Activated naive CD4-positive, alpha-beta T cell treated with anti-CD3 and anti-CD28 coated beads, Interleukin-2, amount 50 U/mL, for 16 hours (primary cell): ENCODE measurements around the gene SPPL3.
"Not testable (repeated sequence)": the region's sequence is repeated elsewhere in the genome, so short reads cannot be mapped to it uniquely, and the experiment has no call there.

Source experiments
- DNase-seq: peaks from one replicate; pipeline ENCODE4 v3.0.0-alpha.2; 2020

SPPL3 gene

DNA sequence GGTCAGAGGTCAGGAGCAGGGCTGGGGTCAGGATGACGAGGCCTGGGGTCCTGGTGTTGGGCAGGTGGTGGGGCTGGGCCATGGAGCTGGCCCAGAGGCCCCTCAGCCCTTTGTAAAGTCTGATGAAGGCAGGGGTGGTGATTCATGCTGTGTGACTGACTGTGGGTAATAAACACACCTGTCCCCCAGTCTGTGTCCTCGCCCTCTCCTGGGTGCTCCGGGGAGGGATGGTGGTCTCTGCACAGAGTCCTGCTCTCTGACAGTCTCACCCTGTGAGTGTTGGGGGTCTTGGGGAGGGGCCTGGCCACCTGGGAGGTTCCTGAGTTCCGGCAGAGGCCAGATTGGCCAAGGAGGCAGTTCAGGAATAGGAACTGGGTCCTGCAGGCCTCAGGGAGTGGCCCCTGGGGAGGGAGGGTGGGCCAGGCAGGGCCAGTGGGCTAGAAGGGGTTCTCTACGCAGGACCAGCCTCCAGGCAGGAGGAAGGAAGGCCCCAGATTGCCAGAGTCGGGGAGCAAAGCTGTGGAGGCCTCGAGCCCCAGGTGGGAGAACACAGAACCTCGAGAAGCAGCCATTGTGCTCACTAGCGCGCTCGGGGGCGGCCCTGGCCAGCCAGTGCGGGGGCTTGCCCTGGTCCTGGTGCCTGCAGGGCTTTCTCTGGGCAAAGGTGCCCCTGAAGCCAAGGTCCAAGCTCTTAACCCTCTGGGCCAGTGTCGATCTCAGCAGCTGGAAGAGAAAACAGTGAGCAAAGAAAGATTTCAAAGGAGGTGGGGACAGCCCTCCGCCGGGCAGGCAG, 164.1 kb downstream of the SPPL3 start:
- DNase-seq = no peak

- no peak for DNase-seq
Observed at GRCh38 chr12:120739031-120739762, 165.0 kb downstream of the SPPL3 start.

DNA sequence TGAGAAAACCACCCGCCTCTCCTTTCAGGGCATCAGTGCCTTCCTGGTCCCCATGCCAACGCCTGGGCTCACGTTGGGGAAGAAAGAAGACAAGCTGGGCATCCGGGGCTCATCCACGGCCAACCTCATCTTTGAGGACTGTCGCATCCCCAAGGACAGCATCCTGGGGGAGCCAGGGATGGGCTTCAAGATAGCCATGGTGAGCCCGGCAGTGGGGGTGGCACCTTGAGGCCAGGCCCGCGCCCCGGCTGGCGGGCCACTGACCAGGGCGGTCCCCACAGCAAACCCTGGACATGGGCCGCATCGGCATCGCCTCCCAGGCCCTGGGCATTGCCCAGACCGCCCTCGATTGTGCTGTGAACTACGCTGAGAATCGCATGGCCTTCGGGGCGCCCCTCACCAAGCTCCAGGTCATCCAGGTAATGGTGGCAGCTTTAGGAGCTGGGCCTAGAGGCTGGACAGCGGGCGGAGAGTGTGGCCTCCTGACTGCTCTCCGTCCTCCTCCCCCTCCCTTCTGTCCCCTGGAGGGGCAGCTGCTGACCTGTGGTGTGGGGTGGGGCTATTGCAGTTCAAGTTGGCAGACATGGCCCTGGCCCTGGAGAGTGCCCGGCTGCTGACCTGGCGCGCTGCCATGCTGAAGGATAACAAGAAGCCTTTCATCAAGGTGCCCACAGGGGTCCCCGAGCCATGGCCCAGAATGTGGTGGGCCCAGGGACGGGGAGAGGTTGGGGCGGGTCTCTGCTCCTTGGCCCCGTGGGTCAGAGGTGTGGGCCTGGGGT, 165.7 kb downstream of the SPPL3 start:
- DNase-seq = no peak

- DNase-seq = no peak
Observed at GRCh38 chr12:120737557-120738251, 166.5 kb downstream of the SPPL3 start.

GRCh38 chr12:120736404-120737331, 167.5 kb downstream of the SPPL3 start:
- DNase-seq = no peak

DNA sequence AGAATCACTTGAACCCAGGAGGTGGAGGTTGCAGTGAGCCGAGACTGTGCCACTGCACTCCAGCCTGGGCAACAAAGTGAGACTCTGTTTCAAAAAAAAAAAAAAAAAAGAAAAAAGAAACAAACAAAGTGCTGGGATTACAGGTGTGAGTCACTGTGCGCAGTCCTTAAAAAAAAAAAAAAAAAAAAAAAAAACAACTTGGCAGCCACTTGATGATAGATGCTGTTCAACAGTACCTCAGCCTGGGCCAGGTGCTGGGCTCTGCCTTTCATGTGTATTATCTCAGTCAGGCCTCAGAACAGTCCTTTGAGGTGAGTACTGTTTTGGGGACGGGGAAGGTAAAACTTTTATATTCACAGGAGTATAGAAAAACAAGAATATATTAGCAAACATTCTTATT, 169.0 kb downstream of the SPPL3 start:
- no peak for DNase-seq

DNA sequence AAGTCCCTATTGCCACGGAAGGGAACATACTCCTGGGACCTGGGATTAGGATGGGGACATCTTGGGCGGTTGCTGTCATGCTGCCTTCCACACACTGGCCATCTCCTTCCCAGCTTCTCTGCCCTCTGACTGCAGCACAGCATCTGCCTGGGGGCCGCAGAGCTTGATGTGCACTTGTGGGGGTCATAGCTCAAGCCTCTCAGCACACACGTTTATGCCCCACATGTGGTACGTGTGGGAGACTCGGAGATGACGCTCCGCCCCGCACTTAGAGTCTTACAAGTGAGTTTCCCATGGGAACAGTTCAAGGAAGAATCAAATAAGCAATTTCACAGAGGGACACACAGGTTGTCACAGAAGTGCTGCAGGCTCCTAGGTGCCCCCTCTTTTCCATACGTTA, 169.9 kb downstream of the SPPL3 start:
- DNase-seq = no peak

DNA sequence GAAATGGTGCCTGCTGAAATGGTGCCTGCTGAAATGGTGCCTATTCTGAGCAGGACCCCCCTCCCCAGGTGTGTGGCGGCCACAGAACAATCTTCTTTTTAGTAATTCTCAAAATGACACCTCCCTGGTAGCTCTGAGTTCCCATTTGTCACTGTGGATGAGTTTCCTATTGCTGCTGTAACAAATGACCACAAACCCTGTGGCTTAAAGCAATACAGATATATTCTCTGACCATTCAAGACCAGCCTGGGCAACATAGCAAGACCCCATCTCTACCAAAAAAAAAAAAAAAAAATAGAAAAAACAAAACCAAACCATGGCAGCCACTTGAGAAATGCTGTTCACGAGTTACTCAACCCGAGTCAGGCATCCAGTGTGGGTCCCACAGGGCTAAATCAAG, 170.6 kb downstream of the SPPL3 start:
- DNase-seq = no peak

DNA sequence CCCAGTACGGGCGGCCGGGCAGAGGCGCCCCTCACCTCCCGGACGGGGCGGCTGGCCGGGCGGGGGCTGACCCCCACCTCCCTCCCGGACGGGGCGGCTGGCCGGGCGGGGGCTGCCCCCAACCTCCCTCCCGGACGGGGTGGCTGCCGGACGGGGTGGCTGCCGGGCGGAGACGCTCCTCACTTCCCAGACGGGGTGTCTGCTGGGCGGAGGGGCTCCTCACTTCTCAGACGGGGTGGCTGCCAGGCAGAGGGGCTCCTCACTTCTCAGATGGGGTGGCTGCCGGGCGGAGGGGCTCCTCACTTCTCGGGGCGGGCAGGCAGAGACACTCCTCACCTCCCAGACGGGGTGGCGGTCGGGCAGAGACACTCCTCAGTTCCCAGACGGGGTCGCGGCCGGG, 172.0 kb downstream of the SPPL3 start:
- DNase-seq = not testable (repeated sequence)

GRCh38 chr12:120726961-120727360, 177.2 kb downstream of the SPPL3 start:
- DNase-seq = no peak

DNA sequence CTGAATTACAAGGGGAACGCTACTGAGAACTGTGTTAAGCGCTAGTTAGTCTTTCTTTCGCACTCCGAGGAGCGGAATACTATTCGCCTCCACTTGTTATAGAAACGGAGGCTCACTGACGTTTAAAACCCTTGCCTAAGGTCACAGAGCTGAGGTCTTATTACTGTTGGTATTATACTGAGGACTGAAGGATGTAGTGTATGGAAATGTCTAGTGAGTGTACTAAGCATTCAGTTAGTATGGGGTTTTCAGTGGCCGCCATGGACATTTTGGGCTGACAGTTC, 177.7 kb downstream of the SPPL3 start:
- DNase-seq = no peak

- DNase-seq = peak; percentile 92
Observed at GRCh38 chr12:120725659-120726509, 178.3 kb downstream of the SPPL3 start, which contains the start of gene ACADS. ACADS (plus strand) TSS chr12:120725826; CDS start chr12:120725886, 60 bp downstream.

DNA sequence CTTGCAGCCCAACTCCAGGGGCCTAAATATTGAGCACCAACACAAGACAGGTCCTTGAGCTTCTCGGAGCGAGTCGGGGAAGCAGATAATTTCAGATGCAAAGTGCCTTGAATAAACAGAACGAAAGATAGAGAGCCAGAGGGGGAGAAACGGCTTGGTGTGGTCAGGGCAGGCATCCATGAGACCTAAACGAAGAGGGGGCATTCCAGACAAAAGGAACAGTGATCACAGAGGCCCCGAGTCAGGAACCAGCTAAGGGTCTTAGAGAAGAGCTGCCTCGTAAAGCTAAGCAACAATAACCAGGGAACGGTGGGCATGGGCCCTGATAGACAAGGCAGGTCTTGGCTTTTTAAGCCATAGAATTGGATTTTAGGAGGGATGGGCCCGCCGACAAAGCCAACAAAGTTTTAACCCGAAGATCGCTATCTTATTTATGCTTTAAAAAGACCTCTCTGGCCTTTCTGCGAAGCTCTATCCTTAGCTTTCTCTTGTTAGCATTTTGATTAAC, 179.0 kb downstream of the SPPL3 start:
- DNase-seq = no peak

- DNase-seq = no peak
Observed at GRCh38 chr12:120724720-120725119, 179.4 kb downstream of the SPPL3 start.

DNA sequence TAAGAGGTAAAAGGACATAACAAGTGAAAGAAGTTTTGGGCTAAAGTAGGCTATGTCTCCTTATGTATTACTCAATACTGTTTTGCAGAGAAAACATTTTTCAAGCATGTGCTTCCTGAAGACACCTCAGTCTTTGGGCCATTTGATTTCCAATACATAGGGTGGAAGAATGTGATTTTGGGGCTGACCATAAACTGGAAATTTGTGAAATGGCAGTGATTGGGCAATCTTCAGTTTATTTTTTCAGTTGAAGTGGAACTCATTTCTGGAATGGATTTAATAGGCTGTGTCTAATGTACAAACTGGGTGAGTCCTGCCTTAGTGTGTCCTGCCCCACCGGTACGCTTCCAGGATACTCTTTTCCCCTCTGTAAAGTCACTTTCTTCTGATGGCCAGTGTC, 181.4 kb downstream of the SPPL3 start:
- no peak for DNase-seq

GRCh38 chr12:120721866-120722265, 182.3 kb downstream of the SPPL3 start:
- no peak for DNase-seq

GRCh38 chr12:120720987-120721801, 183.0 kb downstream of the SPPL3 start:
- no peak for DNase-seq

DNA sequence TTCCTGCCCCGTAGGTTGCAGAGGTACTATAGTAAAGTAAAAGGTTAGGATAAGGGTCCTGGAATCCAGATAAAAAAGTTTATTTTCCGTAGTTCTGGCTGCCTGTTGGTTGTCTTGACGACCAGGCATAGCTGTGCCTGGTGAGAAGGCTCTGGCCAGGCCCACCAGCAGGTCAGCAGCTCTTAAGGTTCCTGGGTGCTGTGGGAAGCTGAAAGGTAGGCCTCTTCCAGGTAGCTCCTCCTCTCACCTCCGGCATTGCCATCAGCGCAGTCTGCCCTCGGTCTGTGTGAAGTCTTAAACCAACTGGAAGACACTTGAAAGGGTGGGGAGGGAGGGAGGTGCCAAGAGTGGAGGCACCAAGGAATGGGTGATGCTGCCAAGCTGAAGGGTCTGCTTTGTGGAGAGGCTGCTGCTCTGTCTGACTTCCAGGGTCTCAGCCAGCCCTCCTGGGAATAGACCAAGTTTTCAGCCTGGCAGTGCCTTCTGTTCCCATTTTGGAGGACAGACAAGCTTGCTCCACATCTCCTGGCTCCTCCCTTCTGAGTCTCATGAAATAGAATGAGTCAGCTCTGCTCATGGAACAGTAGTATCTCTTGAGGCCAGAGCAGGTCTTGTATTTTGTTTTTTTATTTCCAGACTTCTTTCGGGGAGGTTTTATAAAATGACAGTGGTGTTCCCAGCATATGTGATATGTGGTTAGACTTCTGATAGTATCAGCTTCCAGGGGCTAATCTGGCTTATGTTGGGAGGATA, 183.7 kb downstream of the SPPL3 start:
- no peak for DNase-seq
